Lower leg skin (tissue), 4 donors: ENCODE data around the gene RASSF3. TPM values are rescaled to one million over a fixed set of nuclear protein-coding genes. Genes with fewer than 3 reads are reported as not detected.
A peak's percentile ranks its signal among the peaks of the same experiment; 100 is the strongest.
"Not testable (repeated sequence)": the region's sequence is repeated elsewhere in the genome, so short reads cannot be mapped to it uniquely, and the experiment has no call there.

Experiments used
- DNase-seq, 2 donors: peaks; one replicate each; pipeline ENCODE4 v3.0.0-alpha.2; 2019; ENCODE audit warnings: low spot score in 2 of 2
- H3K4me3 ChIP-seq: fragments of 200-600 bp; sonication (generic); 2 replicates; pipeline ENCODE4 v1.5.1; 2017; ENCODE audit warnings: mild to moderate bottlenecking, low read depth; ENCODE audit not compliant: poor library complexity, severe bottlenecking
- POLR2A ChIP-seq, 2 donors: fragments of 450-650 bp; IDR thresholded peaks; one replicate each; pipeline ENCODE4 v1.6.1; 2016 to 2017; ENCODE audit warnings: antibody characterized with exemption in 2 of 2, mild to moderate bottlenecking in 1 of 2, moderate library complexity in 1 of 2
- WGBS, 2 donors: methylation state at CpG; one replicate each; pipeline ENCODE4 v1.1.5; 2018; 5-methylcytosine and 5-hydroxymethylcytosine counted together
- intact Hi-C: fragments of 100-400 bp; cut with DNase I; formaldehyde crosslinking; loops from one replicate; pipeline ENCODE4 v1.15.0; 2023; ENCODE audit warnings: low total_unique reads
- total RNA-seq, 4 donors: library from RNA; depleted of rRNA; stranded (reverse); fragments of >200 nt; gene quantifications; one replicate each; pipeline ENCODE4 v1.1.0, GENCODE V29; 2016
- TF ChIP-seq, protein P1 (sequence below), 3 donors: fragments of 450-650 bp; IDR thresholded peaks; one replicate each; pipeline ENCODE4 v1.5.1; 2016; ENCODE audit warnings: antibody characterized with exemption in 3 of 3, mild to moderate bottlenecking in 3 of 3, moderate library complexity in 2 of 3

Gene RASSF3
- total RNA-seq, 4 donors from 2014 or later = 5.2 to 13.5 (median 7.8) TPM

DNA sequence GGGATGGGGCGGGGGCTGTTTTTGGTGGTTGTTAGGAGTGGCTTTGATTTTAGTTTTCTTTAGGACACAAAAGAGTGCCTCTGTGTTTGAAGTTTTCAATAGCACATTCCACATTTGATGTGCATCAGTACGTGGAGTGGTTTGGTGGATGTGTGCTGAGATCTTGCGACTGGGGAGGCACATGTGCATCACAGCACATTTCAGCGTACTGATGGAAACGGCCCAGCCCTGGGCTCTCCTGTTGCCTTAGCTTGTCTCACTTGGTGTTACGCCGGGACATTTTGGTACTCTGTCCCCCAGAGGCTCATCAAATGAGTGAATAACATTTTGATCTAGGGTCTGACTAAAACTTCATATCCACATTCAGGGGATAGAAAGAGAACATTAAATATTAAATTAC lies 78.4 kb downstream of the RASSF3 start:
- WGBS, 2 donors = 81 to 91% methylated on average over 7 of the region's 7 CpGs
- intact Hi-C loops = no loop called here
- DNase-seq = peak in 1 of 2 donors; percentile 31
- no peak overlapping the region for H3K4me3 ChIP-seq
- no peak for TF ChIP-seq POLR2A (IDR thresholded peaks at IDR 0.05)
- TF ChIP-seq, protein P1, sequence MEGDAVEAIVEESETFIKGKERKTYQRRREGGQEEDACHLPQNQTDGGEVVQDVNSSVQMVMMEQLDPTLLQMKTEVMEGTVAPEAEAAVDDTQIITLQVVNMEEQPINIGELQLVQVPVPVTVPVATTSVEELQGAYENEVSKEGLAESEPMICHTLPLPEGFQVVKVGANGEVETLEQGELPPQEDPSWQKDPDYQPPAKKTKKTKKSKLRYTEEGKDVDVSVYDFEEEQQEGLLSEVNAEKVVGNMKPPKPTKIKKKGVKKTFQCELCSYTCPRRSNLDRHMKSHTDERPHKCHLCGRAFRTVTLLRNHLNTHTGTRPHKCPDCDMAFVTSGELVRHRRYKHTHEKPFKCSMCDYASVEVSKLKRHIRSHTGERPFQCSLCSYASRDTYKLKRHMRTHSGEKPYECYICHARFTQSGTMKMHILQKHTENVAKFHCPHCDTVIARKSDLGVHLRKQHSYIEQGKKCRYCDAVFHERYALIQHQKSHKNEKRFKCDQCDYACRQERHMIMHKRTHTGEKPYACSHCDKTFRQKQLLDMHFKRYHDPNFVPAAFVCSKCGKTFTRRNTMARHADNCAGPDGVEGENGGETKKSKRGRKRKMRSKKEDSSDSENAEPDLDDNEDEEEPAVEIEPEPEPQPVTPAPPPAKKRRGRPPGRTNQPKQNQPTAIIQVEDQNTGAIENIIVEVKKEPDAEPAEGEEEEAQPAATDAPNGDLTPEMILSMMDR (IDR thresholded peaks at IDR 0.05) = no peak

DNA sequence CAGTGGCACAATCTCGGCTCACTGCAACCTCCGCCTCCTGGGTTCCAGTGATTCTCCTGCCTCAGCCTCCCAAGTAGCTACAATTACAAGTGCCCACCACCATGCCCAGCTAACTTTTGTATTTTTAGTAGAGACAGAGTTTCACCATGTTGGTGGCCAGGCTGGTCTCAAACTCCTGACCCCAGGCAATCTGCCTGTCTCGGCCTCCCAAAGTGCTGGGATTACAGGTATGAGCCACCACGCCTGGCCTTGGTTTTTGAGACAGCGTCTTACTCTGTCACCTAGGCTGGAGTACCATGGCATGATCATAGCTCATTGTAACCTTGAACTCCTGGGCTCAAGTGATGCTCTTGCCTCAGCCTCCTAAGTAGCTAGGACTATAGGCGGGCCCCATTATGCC lies 79.9 kb downstream of the RASSF3 start:
- H3K4me3 ChIP-seq, intact Hi-C loops: not testable (repeated sequence)
- peak in 1 of 2 donors; percentile 66 for DNase-seq
- WGBS, 2 donors = 95 to 99% methylated on average over 6 of the region's 6 CpGs

DNA sequence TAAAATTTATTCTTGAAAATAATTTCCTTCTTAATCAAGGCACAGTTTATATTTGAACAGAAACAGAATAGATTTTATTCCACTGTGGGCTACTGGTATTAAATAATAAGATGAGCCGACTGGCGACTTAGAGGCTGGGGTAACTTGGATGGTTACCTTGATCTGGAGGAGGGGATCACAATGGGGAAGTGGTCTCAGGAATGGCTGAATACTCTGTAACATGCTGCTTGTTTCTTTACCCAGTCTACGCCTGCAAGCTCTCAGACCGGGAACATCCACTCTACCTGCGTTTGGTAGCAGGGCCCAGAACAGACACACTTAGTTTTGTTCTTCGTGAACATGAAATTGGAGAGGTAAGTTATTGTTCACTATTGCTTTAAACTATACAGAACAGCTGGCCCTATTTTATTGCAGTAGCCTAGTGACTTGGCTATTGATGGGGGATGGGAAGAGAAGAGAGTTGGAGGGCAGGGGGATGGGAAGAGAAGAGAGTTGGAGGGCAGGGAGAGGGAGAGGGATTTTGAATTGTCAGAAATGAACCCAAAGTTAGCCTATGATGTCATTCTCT lies 81.0 kb downstream of the RASSF3 start:
- DNase-seq = peak in 1 of 2 donors; percentile 17
- TF ChIP-seq, protein P1 (IDR thresholded peaks at IDR 0.05) = no peak
- no peak for TF ChIP-seq POLR2A (IDR thresholded peaks at IDR 0.05)
- H3K4me3 ChIP-seq = no peak overlapping the region
- intact Hi-C loops = no loop called here
- WGBS, 2 donors = 96 to 98% methylated on average over 6 of the region's 6 CpGs

DNA sequence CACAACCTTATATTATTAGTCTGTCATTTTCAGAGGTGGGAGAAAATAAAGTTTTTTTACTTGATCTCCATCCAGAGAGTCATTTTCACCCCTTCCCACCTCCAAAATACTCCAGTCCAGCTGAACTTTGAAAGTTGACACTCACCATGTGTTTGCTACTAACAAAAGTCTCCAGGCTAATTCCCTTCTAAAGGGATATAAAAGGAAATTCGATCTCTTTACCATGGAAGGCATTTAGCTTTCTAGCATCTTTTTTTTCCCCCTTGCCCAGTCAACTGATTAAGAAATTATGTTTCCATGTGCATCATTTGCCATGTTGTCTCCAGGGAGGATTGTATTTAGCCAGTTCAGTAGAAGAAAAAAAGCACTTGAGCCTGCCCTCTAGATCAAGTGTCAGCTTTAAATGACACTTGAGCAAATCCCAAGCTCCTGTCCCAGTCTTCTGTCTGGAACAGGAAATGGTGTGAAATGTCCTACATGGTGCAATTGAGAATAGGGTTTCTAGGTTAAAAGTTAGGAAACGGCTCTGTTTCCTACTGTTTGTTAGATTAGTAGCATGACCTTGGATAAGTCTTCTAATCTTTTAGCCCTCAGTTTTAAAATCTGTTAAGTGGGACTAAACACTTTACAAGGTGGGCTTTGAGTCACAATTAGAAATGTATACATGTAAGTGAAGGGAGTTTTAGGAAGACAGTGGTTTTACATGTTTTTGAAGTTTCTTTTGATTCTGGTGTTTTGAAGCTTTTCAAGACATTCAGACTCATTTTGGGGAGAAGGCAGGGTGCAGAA lies 81.7 kb downstream of the RASSF3 start:
- no peak for DNase-seq
- 59 to 65% methylated on average over 2 of the region's 2 CpGs for WGBS, 2 donors
- no peak overlapping the region for H3K4me3 ChIP-seq
- TF ChIP-seq, protein P1 (IDR thresholded peaks at IDR 0.05) = no peak
- no peak for TF ChIP-seq POLR2A (IDR thresholded peaks at IDR 0.05)
- intact Hi-C loops = no loop called here

DNA sequence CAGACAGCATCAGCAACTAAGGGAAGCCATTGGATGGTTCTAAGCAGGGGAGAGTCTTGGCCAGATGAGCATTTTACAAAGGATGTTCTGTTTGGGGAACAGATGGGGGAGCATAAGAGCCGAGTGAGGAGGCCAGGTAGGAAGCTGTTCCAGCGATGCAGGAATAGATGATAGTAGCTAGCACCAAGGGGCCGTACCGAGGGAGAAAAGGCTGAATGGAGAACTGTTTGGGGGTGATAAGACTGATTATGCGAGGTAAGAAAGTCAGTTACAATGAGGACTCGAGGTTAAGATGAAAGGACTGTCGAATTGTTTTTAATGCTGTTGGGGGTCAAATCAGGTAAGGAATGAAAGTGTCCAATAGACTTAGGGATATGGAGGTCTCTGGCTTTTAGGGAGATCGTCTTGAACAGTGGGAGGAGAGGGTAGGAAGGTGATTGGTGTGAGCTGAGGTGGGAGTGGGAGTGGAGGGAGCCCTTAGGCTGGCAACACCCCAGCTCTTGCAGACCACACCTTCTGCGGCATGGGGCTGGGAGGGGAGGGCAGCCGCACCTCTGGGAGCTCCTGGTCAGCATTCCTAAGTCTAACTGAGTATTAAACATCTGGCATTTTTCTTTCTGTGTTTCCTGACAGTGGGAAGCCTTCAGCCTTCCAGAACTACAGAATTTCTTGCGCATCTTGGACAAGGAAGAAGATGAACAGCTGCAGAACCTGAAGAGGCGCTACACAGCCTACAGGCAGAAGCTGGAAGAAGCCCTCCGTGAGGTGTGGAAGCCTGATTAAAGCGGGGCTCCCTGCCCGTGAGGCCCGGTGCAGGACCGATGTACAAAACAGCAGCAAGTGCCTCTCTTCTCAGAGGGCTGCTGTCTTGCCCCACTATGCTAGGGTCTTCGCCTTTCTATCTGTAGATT lies 84.1 kb downstream of the RASSF3 start:
- DNase-seq = peak in 1 of 2 donors; percentile 53
- H3K4me3 ChIP-seq = no peak overlapping the region
- TF ChIP-seq, protein P1 (IDR thresholded peaks at IDR 0.05) = no peak
- no peak for TF ChIP-seq POLR2A (IDR thresholded peaks at IDR 0.05)
- WGBS, 2 donors = 84 to 85% methylated on average over 18 of the region's 18 CpGs
- intact Hi-C loops = no loop called here

DNA sequence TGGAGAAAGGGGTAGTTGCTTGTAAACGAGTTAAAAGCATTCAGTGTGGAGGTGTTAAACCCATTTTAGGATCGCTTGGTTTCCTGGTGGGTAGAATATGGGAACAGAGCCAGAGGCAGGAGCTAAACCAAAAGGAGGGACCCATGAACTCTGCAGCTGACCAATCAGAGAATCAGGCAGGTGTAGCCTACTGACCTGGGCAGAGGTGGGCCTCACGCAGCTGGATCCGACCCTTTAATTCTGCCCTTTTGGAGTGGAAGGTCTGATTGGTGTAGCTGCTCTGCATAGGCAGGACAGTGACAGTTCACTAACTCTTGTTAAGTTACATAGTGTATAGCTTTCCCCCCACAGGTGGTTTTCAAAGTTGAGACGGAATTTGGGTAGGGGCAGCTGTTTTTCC lies 85.3 kb downstream of the RASSF3 start:
- DNase-seq = peak in 1 of 2 donors; percentile 50
- 83 to 87% methylated on average over 5 of the region's 5 CpGs for WGBS, 2 donors
- no peak for TF ChIP-seq POLR2A (IDR thresholded peaks at IDR 0.05)
- TF ChIP-seq, protein P1 (IDR thresholded peaks at IDR 0.05) = no peak
- intact Hi-C loops = no loop called here
- H3K4me3 ChIP-seq = no peak overlapping the region
